Thyroid gland (tissue), 4 donors: ENCODE data around the gene SEC22A.

Experiments used
- POLR2A ChIP-seq, 2 donors: fragments of 450-650 bp; IDR thresholded peaks; one replicate each; pipeline ENCODE4 v1.6.1; 2017; ENCODE audit warnings: antibody characterized with exemption in 2 of 2, mild to moderate bottlenecking in 2 of 2, moderate library complexity in 1 of 2
- TF ChIP-seq, protein P1 (sequence below), 6 experiments: fragments of 200-600 bp in 3 of 6; fragments of 450-650 bp in 3 of 6; sonication (generic) in 3 of 6; IDR thresholded peaks; one replicate each; pipeline ENCODE4 v1.5.1; 2016 to 2019; ENCODE audit warnings: antibody characterized with exemption in 6 of 6, mild to moderate bottlenecking in 2 of 6, inconsistent platforms in 1 of 6, moderate library complexity in 1 of 6

- TF ChIP-seq POLR2A (IDR thresholded peaks at IDR 0.05) = no peak
- TF ChIP-seq, protein P1, sequence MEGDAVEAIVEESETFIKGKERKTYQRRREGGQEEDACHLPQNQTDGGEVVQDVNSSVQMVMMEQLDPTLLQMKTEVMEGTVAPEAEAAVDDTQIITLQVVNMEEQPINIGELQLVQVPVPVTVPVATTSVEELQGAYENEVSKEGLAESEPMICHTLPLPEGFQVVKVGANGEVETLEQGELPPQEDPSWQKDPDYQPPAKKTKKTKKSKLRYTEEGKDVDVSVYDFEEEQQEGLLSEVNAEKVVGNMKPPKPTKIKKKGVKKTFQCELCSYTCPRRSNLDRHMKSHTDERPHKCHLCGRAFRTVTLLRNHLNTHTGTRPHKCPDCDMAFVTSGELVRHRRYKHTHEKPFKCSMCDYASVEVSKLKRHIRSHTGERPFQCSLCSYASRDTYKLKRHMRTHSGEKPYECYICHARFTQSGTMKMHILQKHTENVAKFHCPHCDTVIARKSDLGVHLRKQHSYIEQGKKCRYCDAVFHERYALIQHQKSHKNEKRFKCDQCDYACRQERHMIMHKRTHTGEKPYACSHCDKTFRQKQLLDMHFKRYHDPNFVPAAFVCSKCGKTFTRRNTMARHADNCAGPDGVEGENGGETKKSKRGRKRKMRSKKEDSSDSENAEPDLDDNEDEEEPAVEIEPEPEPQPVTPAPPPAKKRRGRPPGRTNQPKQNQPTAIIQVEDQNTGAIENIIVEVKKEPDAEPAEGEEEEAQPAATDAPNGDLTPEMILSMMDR (IDR thresholded peaks at IDR 0.05) = no peak
These were observed 13.7 kb upstream of the SEC22A start for GRCh38 chr3:123188058-123188457.
